ENCODE results near the gene SH3GL3. TPM values are rescaled to one million over a fixed set of nuclear protein-coding genes. Genes with fewer than 3 reads are reported as not detected.

The SH3GL3 gene
- polyA plus RNA-seq, 2 of the 4 experiments (the other 2 are of a cell fraction), result 0.19 to 0.21 TPM

- H3K4me3 ChIP-seq, result no peak overlapping the region
- H3K27ac ChIP-seq, result no peak overlapping the region
- no peak for DNase-seq (ENCODE audit: low read depth in 1 of 2, low spot score in 1 of 2)
- no peak for FAIRE-seq
- CTCF ChIA-PET, result interaction anchor here (0.7 to 1.2 kb wide), 5 partner anchors 10 to 243 kb away, joined by 3 to 4 read pairs (median 3); no protein-coding TSS in a partner anchor
- POLR2A ChIA-PET, result no interaction called here
- WGBS (ENCODE audit: missing lambda C conversion rate), result 5% methylated on average over 5 of the region's 5 CpGs
- H3K9me3 ChIP-seq, result no peaks in the 10 kb centered on the region
- ATAC-seq, result no peak
- H3K4me2 ChIP-seq, result no peak overlapping the region
- no peaks in the 10 kb centered on the region for H3K4me1 ChIP-seq
- TF ChIP-seq E2F6 (IDR thresholded peaks at IDR 0.05; ENCODE audit: borderline replicate concordance, low read depth) (no peak), HOXB13 (CRISPR knock-in tag; IDR thresholded peaks at IDR 0.05; ENCODE audit: low read depth) (no peak), RCOR1 (IDR thresholded peaks at IDR 0.05; ENCODE audit: low read depth, low read length) (no peak), HOXA7 (CRISPR knock-in tag; IDR thresholded peaks at IDR 0.05) (no peak), ZC3H11A (IDR thresholded peaks at IDR 0.05) (no peak), RNF2 (IDR thresholded peaks at IDR 0.05; ENCODE audit: borderline replicate concordance, low read depth) (no peak), RFX5 (IDR thresholded peaks at IDR 0.05) (no peak), NR3C1 (IDR thresholded peaks at IDR 0.05) (no peak), JUN (IDR thresholded peaks at IDR 0.05) (no peak), ELK1 (IDR thresholded peaks at IDR 0.05; ENCODE audit: low read depth, low read length) (no peak), SREBF2 (IDR thresholded peaks at IDR 0.05) (no peak), EHMT2 (IDR thresholded peaks at IDR 0.05; ENCODE audit: low read depth) (no peak), BCL3 (IDR thresholded peaks at IDR 0.05) (no peak), GATA3 (IDR thresholded peaks at IDR 0.05; ENCODE audit: borderline replicate concordance) (no peak)
- TF ChIP-seq, protein P1, sequence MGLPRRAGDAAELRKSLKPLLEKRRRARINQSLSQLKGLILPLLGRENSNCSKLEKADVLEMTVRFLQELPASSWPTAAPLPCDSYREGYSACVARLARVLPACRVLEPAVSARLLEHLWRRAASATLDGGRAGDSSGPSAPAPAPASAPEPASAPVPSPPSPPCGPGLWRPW (IDR thresholded peaks at IDR 0.05), result no peak
Measured at GRCh38 chr15:83491486-83491885, 44.3 kb downstream of the SH3GL3 start.

GRCh38 chr15:83496766-83497165 is 49.6 kb downstream of the SH3GL3 start:
- no peak overlapping the region for H3K4me3 ChIP-seq
- ChIA-PET POLR2A (no interaction called here), CTCF (interaction anchor here (0.8 to 3.0 kb wide), 5 partner anchors 10 to 248 kb away, joined by 3 to 11 read pairs (median 3); partner anchors contain the start of gene SH3GL3)
- H3K4me2 ChIP-seq, result no peak overlapping the region
- WGBS (ENCODE audit: missing lambda C conversion rate), result 0% methylated on average over 1 of the region's 1 CpG
- ATAC-seq (no peak), DNase-seq (ENCODE audit: low read depth in 1 of 2, low spot score in 1 of 2) (no peak), FAIRE-seq (no peak)
- no peaks in the 10 kb centered on the region for H3K4me1 ChIP-seq
- H3K27ac ChIP-seq, result no peak overlapping the region
- TF ChIP-seq ESRRA (IDR thresholded peaks at IDR 0.05; ENCODE audit: borderline replicate concordance, low read length), result no peak
- TF ChIP-seq, protein P2, sequence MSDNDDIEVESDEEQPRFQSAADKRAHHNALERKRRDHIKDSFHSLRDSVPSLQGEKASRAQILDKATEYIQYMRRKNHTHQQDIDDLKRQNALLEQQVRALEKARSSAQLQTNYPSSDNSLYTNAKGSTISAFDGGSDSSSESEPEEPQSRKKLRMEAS (IDR thresholded peaks at IDR 0.05), result no peak
- no peak for TF ChIP-seq CHD2 (IDR thresholded peaks at IDR 0.05; ENCODE audit: low read length, partially characterized antibody)
- TF ChIP-seq REST (IDR thresholded peaks at IDR 0.05), result no peak
- no peak for TF ChIP-seq HEYL (CRISPR knock-in tag; IDR thresholded peaks at IDR 0.05)
- no peak for TF ChIP-seq ELK1 (IDR thresholded peaks at IDR 0.05; ENCODE audit: low read depth, low read length)
- TF ChIP-seq MAZ (IDR thresholded peaks at IDR 0.05; ENCODE audit: borderline replicate concordance, low read depth, low read length), result no peak
- TF ChIP-seq HOXB13 (CRISPR knock-in tag; IDR thresholded peaks at IDR 0.05; ENCODE audit: low read depth), result no peak
- no peak for TF ChIP-seq CHD4 (IDR thresholded peaks at IDR 0.05; ENCODE audit: borderline replicate concordance)
- no peak for TF ChIP-seq PHF8 (IDR thresholded peaks at IDR 0.05; ENCODE audit: borderline replicate concordance, low read depth)
- TF ChIP-seq RAD21 (conservative IDR thresholded peaks at IDR 0.05 in 1 of 2, IDR thresholded peaks at IDR 0.05 in 1 of 2), result no peak
- TF ChIP-seq NPAS2 (CRISPR knock-in tag; IDR thresholded peaks at IDR 0.05; ENCODE audit: borderline replicate concordance), result no peak
- no peaks in the 10 kb centered on the region for H3K9me3 ChIP-seq
